Nephron (organoid): ENCODE measurements around the gene VAV2.

Experiments used
- H3K27ac Mint-ChIP-seq, 3 experiments: 2 replicates each; pipeline ENCODE4 v1.8.0; 2020; ENCODE audit warnings: mixed read lengths in 3 of 3, mild to moderate bottlenecking in 2 of 3, moderate library complexity in 1 of 3
- H3K27me3 Mint-ChIP-seq: 2 replicates; pipeline ENCODE4 v1.8.0; 2021; ENCODE audit warnings: low read depth, mild to moderate bottlenecking, moderate library complexity, mixed read lengths
- H3K36me3 Mint-ChIP-seq: 2 replicates; pipeline ENCODE4 v1.8.0; 2020; ENCODE audit warnings: low read depth, mixed read lengths
- H3K4me1 Mint-ChIP-seq: 2 replicates; pipeline ENCODE4 v1.8.0; 2020; ENCODE audit warnings: mixed read lengths
- H3K4me3 Mint-ChIP-seq, 3 experiments: 2 replicates each; pipeline ENCODE4 v1.8.0; 2020; ENCODE audit warnings: mild to moderate bottlenecking in 3 of 3, mixed read lengths in 3 of 3, moderate library complexity in 2 of 3
- H3K9me3 Mint-ChIP-seq: 2 replicates; pipeline ENCODE4 v1.8.0; 2020; ENCODE audit warnings: mixed read lengths
- CTCF ChIP-seq, 3 experiments: fragments of 200-600 bp; sonication (generic); IDR thresholded peaks; one replicate each; pipeline ENCODE4 v1.5.0; 2021; ENCODE audit warnings: antibody characterized with exemption in 3 of 3; ENCODE audit not compliant: unreplicated experiment in 3 of 3

The VAV2 gene

GRCh38 chr9:133997584-133997983, 5.5 kb upstream of the VAV2 start:
- Mint-ChIP-seq H3K9me3 (no peaks in the 10 kb centered on the region), H3K27me3 (peaks cover 15% of the 10 kb centered on the region), H3K4me1 (peaks cover 24% of the 10 kb centered on the region), H3K27ac (no peak overlapping the region), H3K4me3 (no peak overlapping the region), H3K36me3 (no peaks in the 10 kb centered on the region)
- no peak for TF ChIP-seq CTCF (IDR thresholded peaks at IDR 0.05; ENCODE audit: unreplicated experiment in 3 of 3)

GRCh38 chr9:133996531-133997520, 4.7 kb upstream of the VAV2 start:
- H3K4me3 Mint-ChIP-seq, result no peak overlapping the region
- H3K27ac Mint-ChIP-seq, result no peak overlapping the region
- H3K27me3 Mint-ChIP-seq, result peaks cover 15% of the 10 kb centered on the region
- no peaks in the 10 kb centered on the region for H3K36me3 Mint-ChIP-seq
- no peaks in the 10 kb centered on the region for H3K9me3 Mint-ChIP-seq
- TF ChIP-seq CTCF (IDR thresholded peaks at IDR 0.05; ENCODE audit: unreplicated experiment in 3 of 3), result no peak
- peaks cover 24% of the 10 kb centered on the region for H3K4me1 Mint-ChIP-seq

GRCh38 chr9:133995012-133995896, 3.1 kb upstream of the VAV2 start:
- peaks cover 18% of the 10 kb centered on the region for H3K4me1 Mint-ChIP-seq
- peak overlapping the region; percentile 53 to 61 (median 53) for H3K4me3 Mint-ChIP-seq
- no peaks in the 10 kb centered on the region for H3K36me3 Mint-ChIP-seq
- no peaks in the 10 kb centered on the region for H3K9me3 Mint-ChIP-seq
- H3K27me3 Mint-ChIP-seq, result peaks cover 9% of the 10 kb centered on the region
- no peak for TF ChIP-seq CTCF (IDR thresholded peaks at IDR 0.05; ENCODE audit: unreplicated experiment in 3 of 3)
- H3K27ac Mint-ChIP-seq, result no peak overlapping the region

- Mint-ChIP-seq H3K36me3 (no peaks in the 10 kb centered on the region), H3K4me1 (peaks cover 14% of the 10 kb centered on the region), H3K4me3 (peak overlapping the region; percentile 82 to 84 (median 83)), H3K27ac (peak overlapping the region in 2 of 3 experiments; percentile 49 to 57), H3K27me3 (peaks cover 5% of the 10 kb centered on the region), H3K9me3 (no peaks in the 10 kb centered on the region)
- peak; percentile 97 to 99 (median 97) for TF ChIP-seq CTCF (IDR thresholded peaks at IDR 0.05; ENCODE audit: unreplicated experiment in 3 of 3)
Measured at GRCh38 chr9:133994353-133995011, 2.4 kb upstream of the VAV2 start.

- TF ChIP-seq CTCF (IDR thresholded peaks at IDR 0.05; ENCODE audit: unreplicated experiment in 3 of 3), result no peak
- H3K4me1 Mint-ChIP-seq, result peaks cover 10% of the 10 kb centered on the region
Measured at GRCh38 chr9:133993635-133994253, 1.6 kb upstream of the VAV2 start.

More at GRCh38 chr9:133993635-133994253, 1.6 kb upstream of the VAV2 start:
- Mint-ChIP-seq H3K4me3 (peak overlapping the region; percentile 82 to 91 (median 91)), H3K27ac (peak overlapping the region in 2 of 3 experiments; percentile 76 to 84), H3K27me3 (peaks cover 5% of the 10 kb centered on the region), H3K9me3 (no peaks in the 10 kb centered on the region), H3K36me3 (no peaks in the 10 kb centered on the region)
